Measurements from ENCODE around the gene IL1R1. TPM values are rescaled to one million over a fixed set of nuclear protein-coding genes. Genes with fewer than 3 reads are reported as not detected.

IL1R1 gene
- polyA plus RNA-seq, 1 experiment, result 102 TPM

GRCh38 chr2:102177814-102178478 is 35.4 kb downstream of the IL1R1 start:
- Histone ChIP-seq H3K27ac (ENCODE audit: low read depth, low read length) (no peak overlapping the region), H3K4me3 (ENCODE audit: low read depth, low read length) (no peak overlapping the region), H3K9me3 (ENCODE audit: control insufficient read depth, insufficient read depth, low read length) (no peaks in the 10 kb centered on the region), H3K27me3 (ENCODE audit: control insufficient read depth, insufficient read depth, low read length) (no peaks in the 10 kb centered on the region)
- ChIA-PET CTCF (interaction anchor here (1.2 kb wide), 1 partner anchor 158 kb away, joined by 3 read pairs; no protein-coding TSS in a partner anchor), POLR2A (no interaction called here)
- TF ChIP-seq CTCF (IDR thresholded peaks at IDR 0.05; ENCODE audit: low read depth, low read length), result no peak
- no peak for DNase-seq (ENCODE audit: low read depth, low spot score)

- H3K27me3 ChIP-seq (ENCODE audit: control insufficient read depth, insufficient read depth, low read length), result no peaks in the 10 kb centered on the region
- ChIA-PET CTCF (interaction anchor here (0.7 kb wide), 2 partner anchors 13 to 295 kb away, joined by 3 to 4 read pairs; no protein-coding TSS in a partner anchor), POLR2A (no interaction called here)
- no peak overlapping the region for H3K27ac ChIP-seq (ENCODE audit: low read depth, low read length)
- H3K9me3 ChIP-seq (ENCODE audit: control insufficient read depth, insufficient read depth, low read length), result no peaks in the 10 kb centered on the region
- no peak for DNase-seq (ENCODE audit: low read depth, low spot score)
- no peak for TF ChIP-seq CTCF (IDR thresholded peaks at IDR 0.05; ENCODE audit: low read depth, low read length)
- no peak overlapping the region for H3K4me3 ChIP-seq (ENCODE audit: low read depth, low read length)
These were observed 36.5 kb downstream of the IL1R1 start for GRCh38 chr2:102179061-102179460.

- no peak for TF ChIP-seq CTCF (IDR thresholded peaks at IDR 0.05; ENCODE audit: low read depth, low read length)
- H3K27me3 ChIP-seq (ENCODE audit: control insufficient read depth, insufficient read depth, low read length), result no peaks in the 10 kb centered on the region
- no peak for DNase-seq (ENCODE audit: low read depth, low spot score)
- ChIA-PET CTCF (interaction anchor here (0.7 to 2.7 kb wide), 5 partner anchors 14 to 296 kb away, joined by 3 to 13 read pairs (median 4); no protein-coding TSS in a partner anchor), POLR2A (no interaction called here)
- H3K9me3 ChIP-seq (ENCODE audit: control insufficient read depth, insufficient read depth, low read length), result no peaks in the 10 kb centered on the region
- no peak overlapping the region for H3K27ac ChIP-seq (ENCODE audit: low read depth, low read length)
- H3K4me3 ChIP-seq (ENCODE audit: low read depth, low read length), result no peak overlapping the region
These were observed 37.5 kb downstream of the IL1R1 start for GRCh38 chr2:102179788-102180686.

- DNase-seq (ENCODE audit: low read depth, low spot score), result no peak
- Histone ChIP-seq H3K4me3 (ENCODE audit: low read depth, low read length) (no peak overlapping the region), H3K27me3 (ENCODE audit: control insufficient read depth, insufficient read depth, low read length) (no peaks in the 10 kb centered on the region), H3K27ac (ENCODE audit: low read depth, low read length) (no peak overlapping the region), H3K9me3 (ENCODE audit: control insufficient read depth, insufficient read depth, low read length) (no peaks in the 10 kb centered on the region)
- TF ChIP-seq CTCF (IDR thresholded peaks at IDR 0.05; ENCODE audit: low read depth, low read length), result no peak
- ChIA-PET POLR2A (interaction anchor here (1.0 kb wide), 1 partner anchor 60 kb away, joined by 3 read pairs; no protein-coding TSS in a partner anchor), CTCF (interaction anchor here (1.0 to 2.7 kb wide), 3 partner anchors 60 to 173 kb away, joined by 3 to 13 read pairs (median 6); no protein-coding TSS in a partner anchor)
These were observed 38.1 kb downstream of the IL1R1 start for GRCh38 chr2:102180687-102180999.
